ENCODE results near the gene LRRC3B.

The LRRC3B gene

GRCh38 chr3:26714485-26714884 lies 91.9 kb downstream of the LRRC3B start:
- Histone ChIP-seq H3K4me1 (no peaks in the 10 kb centered on the region), H3K4me3 (ENCODE audit: low read depth, low read length) (no peak overlapping the region), H2AFZ (no peak overlapping the region), H3K27ac (no peak overlapping the region), H3K36me3 (ENCODE audit: control insufficient read depth, insufficient read depth, low read length) (no peaks in the 10 kb centered on the region), H3K79me2 (no peaks in the 10 kb centered on the region), H3K9ac (no peak overlapping the region), H3K4me2 (ENCODE audit: low read length) (no peak overlapping the region), H3K27me3 (ENCODE audit: control insufficient read depth, insufficient read depth, low read length) (no peaks in the 10 kb centered on the region), H3K9me3 (ENCODE audit: control insufficient read depth, low read length) (no peaks in the 10 kb centered on the region)
- TF ChIP-seq CTCF (IDR thresholded peaks at IDR 0.05): no peak

- no peaks in the 10 kb centered on the region for H3K36me3 ChIP-seq (ENCODE audit: control insufficient read depth, insufficient read depth, low read length)
- no peaks in the 10 kb centered on the region for H3K4me1 ChIP-seq
- H3K9ac ChIP-seq: no peak overlapping the region
- no peak overlapping the region for H3K27ac ChIP-seq
- no peak overlapping the region for H3K4me2 ChIP-seq (ENCODE audit: low read length)
- H3K79me2 ChIP-seq: no peaks in the 10 kb centered on the region
- H3K4me3 ChIP-seq (ENCODE audit: low read depth, low read length): no peak overlapping the region
- no peak for TF ChIP-seq CTCF (IDR thresholded peaks at IDR 0.05)
- H3K27me3 ChIP-seq (ENCODE audit: control insufficient read depth, insufficient read depth, low read length): no peaks in the 10 kb centered on the region
- H2AFZ ChIP-seq: no peak overlapping the region
- H3K9me3 ChIP-seq (ENCODE audit: control insufficient read depth, low read length): no peaks in the 10 kb centered on the region
Measured at GRCh38 chr3:26715431-26715830, 92.9 kb downstream of the LRRC3B start.

GRCh38 chr3:26718315-26718714 lies 95.7 kb downstream of the LRRC3B start:
- H3K9ac ChIP-seq: no peak overlapping the region
- no peaks in the 10 kb centered on the region for H3K27me3 ChIP-seq (ENCODE audit: control insufficient read depth, insufficient read depth, low read length)
- no peak overlapping the region for H3K4me3 ChIP-seq (ENCODE audit: low read depth, low read length)
- no peaks in the 10 kb centered on the region for H3K4me1 ChIP-seq
- no peak overlapping the region for H2AFZ ChIP-seq
- no peaks in the 10 kb centered on the region for H3K36me3 ChIP-seq (ENCODE audit: control insufficient read depth, insufficient read depth, low read length)
- no peak overlapping the region for H3K4me2 ChIP-seq (ENCODE audit: low read length)
- no peak for TF ChIP-seq CTCF (IDR thresholded peaks at IDR 0.05)
- H3K9me3 ChIP-seq (ENCODE audit: control insufficient read depth, low read length): no peaks in the 10 kb centered on the region
- H3K27ac ChIP-seq: no peak overlapping the region
- H3K79me2 ChIP-seq: no peaks in the 10 kb centered on the region

- Histone ChIP-seq H3K27ac (no peak overlapping the region), H3K4me3 (ENCODE audit: low read depth, low read length) (no peak overlapping the region), H3K27me3 (ENCODE audit: control insufficient read depth, insufficient read depth, low read length) (no peaks in the 10 kb centered on the region), H2AFZ (no peak overlapping the region), H3K36me3 (ENCODE audit: control insufficient read depth, insufficient read depth, low read length) (no peaks in the 10 kb centered on the region), H3K4me2 (ENCODE audit: low read length) (no peak overlapping the region), H3K9ac (no peak overlapping the region), H3K9me3 (ENCODE audit: control insufficient read depth, low read length) (no peaks in the 10 kb centered on the region), H3K79me2 (no peaks in the 10 kb centered on the region), H3K4me1 (no peaks in the 10 kb centered on the region)
- TF ChIP-seq CTCF (IDR thresholded peaks at IDR 0.05): no peak
Measured at GRCh38 chr3:26719134-26719533, 96.6 kb downstream of the LRRC3B start.

GRCh38 chr3:26721047-26721446 lies 98.5 kb downstream of the LRRC3B start:
- Histone ChIP-seq H3K36me3 (ENCODE audit: control insufficient read depth, insufficient read depth, low read length) (no peaks in the 10 kb centered on the region), H3K4me2 (ENCODE audit: low read length) (no peak overlapping the region), H3K4me3 (ENCODE audit: low read depth, low read length) (no peak overlapping the region), H3K9ac (no peak overlapping the region), H3K27ac (no peak overlapping the region), H2AFZ (no peak overlapping the region), H3K27me3 (ENCODE audit: control insufficient read depth, insufficient read depth, low read length) (no peaks in the 10 kb centered on the region), H3K79me2 (no peaks in the 10 kb centered on the region), H3K4me1 (no peaks in the 10 kb centered on the region), H3K9me3 (ENCODE audit: control insufficient read depth, low read length) (no peaks in the 10 kb centered on the region)
- TF ChIP-seq CTCF (IDR thresholded peaks at IDR 0.05): no peak

All from parathyroid adenoma (tissue), 2 donors.